Measurements from ENCODE around the gene FAM20C. TPM values are rescaled to one million over a fixed set of nuclear protein-coding genes. Genes with fewer than 3 reads are reported as not detected.

The FAM20C gene
- total and polyA plus RNA-seq, 10 of the 15 experiments (the other 5 are each of a cell fraction or from before 2014, with no cell fraction given): 0.44 TPM; not detected in 9

- TF ChIP-seq NBN (IDR thresholded peaks at IDR 0.05): no peak
- Histone ChIP-seq H3K27me3 (replicated peaks in 1 of 2; ENCODE audit: control insufficient read depth in 2 of 2, insufficient read depth in 2 of 2, low read length in 1 of 2) (no peaks in the 10 kb centered on the region), H3K4me2 (ENCODE audit: control insufficient read depth, insufficient read depth) (no peak overlapping the region), H3K27ac (ENCODE audit: control insufficient read depth, insufficient read depth) (no peak overlapping the region), H3K4me1 (ENCODE audit: control insufficient read depth, insufficient read depth, low read length) (no peaks in the 10 kb centered on the region), H3K9me3 (replicated peaks; ENCODE audit: control insufficient read depth, insufficient read depth, low read length) (no peaks in the 10 kb centered on the region; the same call in 2 of the 3 replicates), H3K9ac (ENCODE audit: control insufficient read depth, insufficient read depth, low read length) (no peak overlapping the region), H3K4me3 (no peak overlapping the region), H4K20me1 (ENCODE audit: control insufficient read depth, insufficient read depth) (no peaks in the 10 kb centered on the region), H3K36me3 (ENCODE audit: control insufficient read depth in 2 of 2, insufficient read depth in 2 of 2, low read length in 1 of 2) (no peaks in the 10 kb centered on the region), H3K79me2 (ENCODE audit: control insufficient read depth, insufficient read depth, low read length) (no peaks in the 10 kb centered on the region), H2AFZ (ENCODE audit: control insufficient read depth, low read depth, low read length) (no peak overlapping the region)
- RAD21 ChIA-PET (ENCODE audit: unreplicated experiment): no interaction called here
- FAIRE-seq: no peak
- ATAC-seq: no peak
- DNase-seq (ENCODE audit: low read depth, low spot score): no peak
- SMC1A ChIA-PET (ENCODE audit: uncharacterized antibody, unreplicated experiment): no interaction called here
- no TSS peak for BruUV-seq (replicated peaks)
- in situ Hi-C loops (cut with MboI) (no loop called here), intact Hi-C loops (cut with micrococcal nuclease; ENCODE audit: unreplicated experiment) (no loop called here)
- POLR2A ChIA-PET: no interaction called here
- CTCF ChIA-PET: no interaction called here
- 49% methylated on average over 22 of the region's 22 CpGs for WGBS (ENCODE audit: insufficient coverage, insufficient replicate concordance, low lambda C conversion rate, missing lambda C conversion rate)
These were observed 73.9 kb downstream of the FAM20C start for GRCh38 chr7:265998-266850.

DNA sequence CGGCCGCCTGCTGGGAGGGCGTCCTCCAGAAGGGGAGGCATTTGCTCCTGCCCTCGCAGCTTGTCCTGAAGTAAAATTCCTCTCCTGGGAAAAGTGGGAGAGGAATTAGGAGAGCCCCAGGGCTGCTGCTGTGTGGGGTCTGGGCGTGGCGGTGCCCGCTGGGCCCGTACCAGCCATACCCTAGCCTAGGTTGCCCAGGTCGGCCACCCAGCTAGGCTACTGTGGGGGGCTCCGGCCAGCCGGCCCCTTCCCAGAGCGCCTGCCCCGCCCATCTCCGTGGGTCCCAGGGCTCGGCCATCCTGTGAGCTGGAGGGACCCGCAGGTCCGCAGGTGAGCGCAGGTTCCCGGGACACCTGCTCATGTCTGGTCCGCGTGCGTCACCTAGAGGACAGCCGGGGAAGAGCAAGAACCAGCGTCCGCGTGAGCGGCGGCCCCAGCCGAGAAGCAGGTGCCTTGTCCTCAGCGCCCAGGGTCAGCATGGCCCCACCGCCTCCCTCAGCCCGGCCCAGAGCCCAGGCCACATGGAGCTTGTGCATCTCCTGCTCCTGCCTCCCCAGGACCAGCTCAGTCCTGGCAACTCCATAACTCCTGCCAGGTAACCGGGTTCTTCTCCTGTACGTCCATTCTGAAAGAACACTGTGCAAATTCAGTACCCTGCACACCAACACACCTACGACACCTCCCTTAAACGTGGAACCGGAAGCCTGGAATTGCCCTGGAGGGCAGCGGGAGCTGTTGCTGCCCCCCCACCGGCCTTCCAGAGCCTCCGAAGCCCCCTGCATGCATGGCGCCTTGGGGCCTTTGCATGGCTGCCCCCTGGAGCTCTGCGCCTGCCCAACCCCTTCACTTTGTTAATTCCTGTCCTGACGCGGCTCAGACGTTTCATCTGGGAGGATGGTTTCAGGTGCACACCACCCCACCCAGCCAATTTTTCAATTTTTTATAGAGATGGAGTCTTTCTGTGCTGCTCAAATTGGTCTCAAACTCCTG, 74.8 kb downstream of the FAM20C start:
- FAIRE-seq (no peak), DNase-seq (ENCODE audit: low read depth, low spot score) (no peak), ATAC-seq (no peak)
- intact Hi-C loops (cut with micrococcal nuclease; ENCODE audit: unreplicated experiment): no loop called here
- RAD21 ChIA-PET (ENCODE audit: unreplicated experiment): no interaction called here
- in situ Hi-C loops (cut with MboI): no loop called here
- 75% methylated on average over 42 of the region's 45 CpGs for WGBS (ENCODE audit: insufficient coverage, insufficient replicate concordance, low lambda C conversion rate, missing lambda C conversion rate)
- H3K27me3 ChIP-seq (replicated peaks in 1 of 2; ENCODE audit: control insufficient read depth in 2 of 2, insufficient read depth in 2 of 2, low read length in 1 of 2): no peaks in the 10 kb centered on the region
- BruUV-seq (replicated peaks): no TSS peak
- H3K36me3 ChIP-seq (ENCODE audit: control insufficient read depth in 2 of 2, insufficient read depth in 2 of 2, low read length in 1 of 2): no peaks in the 10 kb centered on the region
- H3K79me2 ChIP-seq (ENCODE audit: control insufficient read depth, insufficient read depth, low read length): no peaks in the 10 kb centered on the region
- H4K20me1 ChIP-seq (ENCODE audit: control insufficient read depth, insufficient read depth): no peaks in the 10 kb centered on the region
- CTCF ChIA-PET: interaction anchor here (0.6 kb wide), 1 partner anchor 358 kb away, joined by 3 read pairs; no protein-coding TSS in a partner anchor
- no peak overlapping the region for H3K9ac ChIP-seq (ENCODE audit: control insufficient read depth, insufficient read depth, low read length)
- no peaks in the 10 kb centered on the region for H3K4me1 ChIP-seq (ENCODE audit: control insufficient read depth, insufficient read depth, low read length)
- POLR2A ChIA-PET: no interaction called here
- H3K4me2 ChIP-seq (ENCODE audit: control insufficient read depth, insufficient read depth): no peak overlapping the region
- no peaks in the 10 kb centered on the region; the same call in 2 of the 3 replicates for H3K9me3 ChIP-seq (replicated peaks; ENCODE audit: control insufficient read depth, insufficient read depth, low read length)
- SMC1A ChIA-PET (ENCODE audit: uncharacterized antibody, unreplicated experiment): no interaction called here
- H3K4me3 ChIP-seq: no peak overlapping the region
- H3K27ac ChIP-seq (ENCODE audit: control insufficient read depth, insufficient read depth): no peak overlapping the region
- H2AFZ ChIP-seq (ENCODE audit: control insufficient read depth, low read depth, low read length): no peak overlapping the region
- TF ChIP-seq, protein P1, sequence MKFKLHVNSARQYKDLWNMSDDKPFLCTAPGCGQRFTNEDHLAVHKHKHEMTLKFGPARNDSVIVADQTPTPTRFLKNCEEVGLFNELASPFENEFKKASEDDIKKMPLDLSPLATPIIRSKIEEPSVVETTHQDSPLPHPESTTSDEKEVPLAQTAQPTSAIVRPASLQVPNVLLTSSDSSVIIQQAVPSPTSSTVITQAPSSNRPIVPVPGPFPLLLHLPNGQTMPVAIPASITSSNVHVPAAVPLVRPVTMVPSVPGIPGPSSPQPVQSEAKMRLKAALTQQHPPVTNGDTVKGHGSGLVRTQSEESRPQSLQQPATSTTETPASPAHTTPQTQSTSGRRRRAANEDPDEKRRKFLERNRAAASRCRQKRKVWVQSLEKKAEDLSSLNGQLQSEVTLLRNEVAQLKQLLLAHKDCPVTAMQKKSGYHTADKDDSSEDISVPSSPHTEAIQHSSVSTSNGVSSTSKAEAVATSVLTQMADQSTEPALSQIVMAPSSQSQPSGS (IDR thresholded peaks at IDR 0.05; ENCODE audit: low read length): no peak
- TF ChIP-seq, protein P2, sequence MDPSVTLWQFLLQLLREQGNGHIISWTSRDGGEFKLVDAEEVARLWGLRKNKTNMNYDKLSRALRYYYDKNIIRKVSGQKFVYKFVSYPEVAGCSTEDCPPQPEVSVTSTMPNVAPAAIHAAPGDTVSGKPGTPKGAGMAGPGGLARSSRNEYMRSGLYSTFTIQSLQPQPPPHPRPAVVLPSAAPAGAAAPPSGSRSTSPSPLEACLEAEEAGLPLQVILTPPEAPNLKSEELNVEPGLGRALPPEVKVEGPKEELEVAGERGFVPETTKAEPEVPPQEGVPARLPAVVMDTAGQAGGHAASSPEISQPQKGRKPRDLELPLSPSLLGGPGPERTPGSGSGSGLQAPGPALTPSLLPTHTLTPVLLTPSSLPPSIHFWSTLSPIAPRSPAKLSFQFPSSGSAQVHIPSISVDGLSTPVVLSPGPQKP (IDR thresholded peaks at IDR 0.05; ENCODE audit: low read depth, low read length): no peak
- TF ChIP-seq SRF (IDR thresholded peaks at IDR 0.05; ENCODE audit: low read depth in 2 of 2, low read length in 2 of 2) (no peak), ESRRA (IDR thresholded peaks at IDR 0.05; ENCODE audit: low read length) (no peak), BMI1 (IDR thresholded peaks at IDR 0.05; ENCODE audit: borderline replicate concordance) (no peak), RCOR1 (conservative IDR thresholded peaks at IDR 0.05; ENCODE audit: low read depth, low read length) (no peak), ZBED1 (IDR thresholded peaks at IDR 0.05; ENCODE audit: borderline replicate concordance) (no peak), GATAD2B (conservative IDR thresholded peaks at IDR 0.05; ENCODE audit: low read depth) (no peak)
- TF ChIP-seq, protein P3, sequence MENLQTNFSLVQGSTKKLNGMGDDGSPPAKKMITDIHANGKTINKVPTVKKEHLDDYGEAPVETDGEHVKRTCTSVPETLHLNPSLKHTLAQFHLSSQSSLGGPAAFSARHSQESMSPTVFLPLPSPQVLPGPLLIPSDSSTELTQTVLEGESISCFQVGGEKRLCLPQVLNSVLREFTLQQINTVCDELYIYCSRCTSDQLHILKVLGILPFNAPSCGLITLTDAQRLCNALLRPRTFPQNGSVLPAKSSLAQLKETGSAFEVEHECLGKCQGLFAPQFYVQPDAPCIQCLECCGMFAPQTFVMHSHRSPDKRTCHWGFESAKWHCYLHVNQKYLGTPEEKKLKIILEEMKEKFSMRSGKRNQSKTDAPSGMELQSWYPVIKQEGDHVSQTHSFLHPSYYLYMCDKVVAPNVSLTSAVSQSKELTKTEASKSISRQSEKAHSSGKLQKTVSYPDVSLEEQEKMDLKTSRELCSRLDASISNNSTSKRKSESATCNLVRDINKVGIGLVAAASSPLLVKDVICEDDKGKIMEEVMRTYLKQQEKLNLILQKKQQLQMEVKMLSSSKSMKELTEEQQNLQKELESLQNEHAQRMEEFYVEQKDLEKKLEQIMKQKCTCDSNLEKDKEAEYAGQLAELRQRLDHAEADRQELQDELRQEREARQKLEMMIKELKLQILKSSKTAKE (IDR thresholded peaks at IDR 0.05; ENCODE audit: low read depth, poor library complexity, severe bottlenecking): no peak
